ENCODE results near the gene EIF4E3.

GRCh38 chr3:71724584-71725270, 475 bp downstream of the EIF4E3 start:
- TF ChIP-seq, protein P1, sequence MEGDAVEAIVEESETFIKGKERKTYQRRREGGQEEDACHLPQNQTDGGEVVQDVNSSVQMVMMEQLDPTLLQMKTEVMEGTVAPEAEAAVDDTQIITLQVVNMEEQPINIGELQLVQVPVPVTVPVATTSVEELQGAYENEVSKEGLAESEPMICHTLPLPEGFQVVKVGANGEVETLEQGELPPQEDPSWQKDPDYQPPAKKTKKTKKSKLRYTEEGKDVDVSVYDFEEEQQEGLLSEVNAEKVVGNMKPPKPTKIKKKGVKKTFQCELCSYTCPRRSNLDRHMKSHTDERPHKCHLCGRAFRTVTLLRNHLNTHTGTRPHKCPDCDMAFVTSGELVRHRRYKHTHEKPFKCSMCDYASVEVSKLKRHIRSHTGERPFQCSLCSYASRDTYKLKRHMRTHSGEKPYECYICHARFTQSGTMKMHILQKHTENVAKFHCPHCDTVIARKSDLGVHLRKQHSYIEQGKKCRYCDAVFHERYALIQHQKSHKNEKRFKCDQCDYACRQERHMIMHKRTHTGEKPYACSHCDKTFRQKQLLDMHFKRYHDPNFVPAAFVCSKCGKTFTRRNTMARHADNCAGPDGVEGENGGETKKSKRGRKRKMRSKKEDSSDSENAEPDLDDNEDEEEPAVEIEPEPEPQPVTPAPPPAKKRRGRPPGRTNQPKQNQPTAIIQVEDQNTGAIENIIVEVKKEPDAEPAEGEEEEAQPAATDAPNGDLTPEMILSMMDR (IDR thresholded peaks at IDR 0.05), result no peak
- TF ChIP-seq EP300 (IDR thresholded peaks at IDR 0.05), result peak in 1 of 2 donors; percentile 29
- TF ChIP-seq POLR2A (IDR thresholded peaks at IDR 0.05), result no peak
